WERI-Rb-1 (cell line): Measurements from ENCODE around the gene TEX19.

ENCODE experiments used
- DNase-seq: peaks from one replicate; pipeline ENCODE4 v3.0.0-alpha.2; 2020
- H3K27ac ChIP-seq: fragments of 250-450 bp; sonication (Bioruptor Pico); 2 replicates; pipeline ENCODE4 v1.5.1; 2020; ENCODE audit warnings: mild to moderate bottlenecking, moderate library complexity
- H3K27me3 ChIP-seq: fragments of 250-450 bp; sonication (Bioruptor Pico); 2 replicates; pipeline ENCODE4 v1.5.1; 2021; ENCODE audit warnings: mild to moderate bottlenecking, low read depth, moderate library complexity; ENCODE audit not compliant: insufficient read depth, severe bottlenecking
- H3K36me3 ChIP-seq: fragments of 250-450 bp; sonication (Bioruptor Pico); 2 replicates; pipeline ENCODE4 v1.5.1; 2020; ENCODE audit warnings: mild to moderate bottlenecking, moderate library complexity
- H3K4me3 ChIP-seq: 2 replicates; pipeline ENCODE4 v1.5.1; 2011; ENCODE audit warnings: low read depth, mild to moderate bottlenecking, control low read depth, low read length
- H3K9me3 ChIP-seq: fragments of 250-450 bp; sonication (Bioruptor Pico); 2 replicates; pipeline ENCODE4 v1.5.1; 2021; ENCODE audit warnings: mild to moderate bottlenecking, moderate library complexity; ENCODE audit not compliant: severe bottlenecking
- TF ChIP-seq, protein P1 (sequence below): IDR thresholded peaks from 2 replicates; pipeline ENCODE4 v1.5.1; 2011; ENCODE audit warnings: low read depth, mild to moderate bottlenecking, control low read depth, inconsistent platforms, low read length

TEX19 gene

GRCh38 chr17:82314012-82314726, 44.9 kb upstream of the TEX19 start:
- Histone ChIP-seq H3K9me3 (no peaks in the 10 kb centered on the region), H3K27ac (no peak overlapping the region), H3K36me3 (no peaks in the 10 kb centered on the region), H3K27me3 (no peaks in the 10 kb centered on the region), H3K4me3 (no peak overlapping the region)
- DNase-seq, result no peak
- TF ChIP-seq, protein P1, sequence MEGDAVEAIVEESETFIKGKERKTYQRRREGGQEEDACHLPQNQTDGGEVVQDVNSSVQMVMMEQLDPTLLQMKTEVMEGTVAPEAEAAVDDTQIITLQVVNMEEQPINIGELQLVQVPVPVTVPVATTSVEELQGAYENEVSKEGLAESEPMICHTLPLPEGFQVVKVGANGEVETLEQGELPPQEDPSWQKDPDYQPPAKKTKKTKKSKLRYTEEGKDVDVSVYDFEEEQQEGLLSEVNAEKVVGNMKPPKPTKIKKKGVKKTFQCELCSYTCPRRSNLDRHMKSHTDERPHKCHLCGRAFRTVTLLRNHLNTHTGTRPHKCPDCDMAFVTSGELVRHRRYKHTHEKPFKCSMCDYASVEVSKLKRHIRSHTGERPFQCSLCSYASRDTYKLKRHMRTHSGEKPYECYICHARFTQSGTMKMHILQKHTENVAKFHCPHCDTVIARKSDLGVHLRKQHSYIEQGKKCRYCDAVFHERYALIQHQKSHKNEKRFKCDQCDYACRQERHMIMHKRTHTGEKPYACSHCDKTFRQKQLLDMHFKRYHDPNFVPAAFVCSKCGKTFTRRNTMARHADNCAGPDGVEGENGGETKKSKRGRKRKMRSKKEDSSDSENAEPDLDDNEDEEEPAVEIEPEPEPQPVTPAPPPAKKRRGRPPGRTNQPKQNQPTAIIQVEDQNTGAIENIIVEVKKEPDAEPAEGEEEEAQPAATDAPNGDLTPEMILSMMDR, result no peak

DNA sequence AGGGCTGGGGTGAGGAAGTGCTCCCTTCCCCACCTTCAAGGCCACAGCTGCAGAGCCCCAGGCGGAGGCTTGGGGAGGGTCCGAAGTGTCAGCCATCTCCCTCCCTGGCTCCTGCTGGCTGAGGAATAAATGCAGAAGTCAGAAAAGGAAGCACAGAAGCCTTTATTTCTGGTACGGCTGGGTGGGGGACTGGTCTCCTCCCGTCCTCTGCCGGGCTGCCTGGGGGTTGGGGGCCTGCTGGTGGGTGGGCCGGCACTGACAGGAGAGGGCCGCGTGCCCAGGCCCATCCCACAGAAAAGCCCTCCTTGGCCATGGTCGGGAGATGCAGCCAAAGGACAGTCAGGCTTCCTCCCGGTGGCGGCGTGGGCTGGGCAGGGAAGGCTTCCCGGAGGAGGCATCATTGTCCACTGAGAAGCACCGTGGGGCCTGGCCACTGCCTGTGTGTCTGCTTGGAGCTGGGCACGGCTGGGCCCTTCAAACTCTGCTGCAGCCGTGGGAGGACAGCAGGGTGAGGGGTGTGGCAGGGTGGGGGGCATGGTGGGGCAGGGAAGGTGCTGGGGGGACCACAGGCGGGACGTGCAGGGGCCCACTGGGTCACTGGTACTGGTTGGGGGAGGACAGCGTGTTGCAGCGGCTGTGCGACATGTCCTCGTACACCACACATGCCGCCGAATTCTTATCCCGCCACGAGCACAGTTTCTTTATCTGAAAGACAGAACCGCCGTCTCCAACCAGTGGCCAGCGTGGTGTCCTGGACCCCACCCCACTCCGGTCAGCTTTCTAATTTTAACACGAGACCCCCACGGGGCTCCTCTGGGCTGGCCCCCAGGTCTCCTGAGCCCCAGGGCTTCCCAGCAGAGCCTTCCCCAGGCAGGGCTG, 44.1 kb upstream of the TEX19 start:
- Histone ChIP-seq H3K27me3 (no peaks in the 10 kb centered on the region), H3K9me3 (peaks cover 7% of the 10 kb centered on the region), H3K36me3 (no peaks in the 10 kb centered on the region), H3K27ac (no peak overlapping the region), H3K4me3 (no peak overlapping the region)
- DNase-seq, result no peak
- TF ChIP-seq, protein P1, result no peak

- no peaks in the 10 kb centered on the region for H3K27me3 ChIP-seq
- H3K36me3 ChIP-seq, result no peaks in the 10 kb centered on the region
- no peak overlapping the region for H3K27ac ChIP-seq
- DNase-seq, result no peak
- peaks cover 7% of the 10 kb centered on the region for H3K9me3 ChIP-seq
- H3K4me3 ChIP-seq, result no peak overlapping the region
- TF ChIP-seq, protein P1, result no peak
Observed at GRCh38 chr17:82315703-82316358, 43.2 kb upstream of the TEX19 start.

- Histone ChIP-seq H3K9me3 (peaks cover 7% of the 10 kb centered on the region), H3K4me3 (no peak overlapping the region), H3K27me3 (no peaks in the 10 kb centered on the region), H3K27ac (no peak overlapping the region), H3K36me3 (no peaks in the 10 kb centered on the region)
- TF ChIP-seq, protein P1, result no peak
- DNase-seq, result no peak
Observed at GRCh38 chr17:82316651-82317393, 42.2 kb upstream of the TEX19 start.

- TF ChIP-seq, protein P1, result no peak
- H3K27ac ChIP-seq, result no peak within 1 kb of the TSS
- peaks cover 7% of the 10 kb centered on the region for H3K9me3 ChIP-seq
- no peaks in the 10 kb centered on the region for H3K36me3 ChIP-seq
- peaks cover 3% of the 10 kb centered on the region for H3K27me3 ChIP-seq
- DNase-seq, result no peak
- H3K4me3 ChIP-seq, result no peak within 1 kb of the TSS
Observed at GRCh38 chr17:82317394-82318168, 41.5 kb upstream of the TEX19 start, which contains the start of gene CD7. CD7 (minus strand) TSS chr17:82317608; CDS start chr17:82317495, 113 bp downstream.
